B cell (primary cell): ENCODE data around the gene TAL1. TPM values are rescaled to one million over a fixed set of nuclear protein-coding genes. Genes with fewer than 3 reads are reported as not detected.

Experiments used
- ATAC-seq: fragments of 200-7000 bp; cut with Tn5 transposase; one replicate; pipeline ENCODE4 v1.10.0; 2021; ENCODE audit warnings: low read depth, mild to moderate bottlenecking, moderate number of reproducible peaks, moderate library complexity
- CTCF ChIA-PET: fragments of 350-600 bp; sonication (Branson Sonifier 250); formaldehyde crosslinking; loops from one replicate; lab custom pipeline; 2021; ENCODE audit warnings: antibody characterized with exemption, inconsistent platforms; lab: Charles Lee
- POLR2A ChIA-PET: fragments of 350-600 bp; sonication (Branson Sonifier 250); formaldehyde crosslinking; loops from one replicate; lab custom pipeline; 2021; ENCODE audit warnings: antibody characterized with exemption; lab: Charles Lee
- DNase-seq: peaks from one replicate; pipeline ENCODE4 v3.0.0; 2013
- H2AFZ ChIP-seq: 2 replicates; pipeline ENCODE4 v1.6.1; 2012; ENCODE audit warnings: mild to moderate bottlenecking, low read depth, low read length; ENCODE audit not compliant: insufficient read depth, poor library complexity, severe bottlenecking
- H3K27ac ChIP-seq, 2 donors: 1 replicate in 1 of 2; 2 replicates in 1 of 2; pipeline ENCODE4 v1.5.1; 2012 to 2013; ENCODE audit warnings: low read length in 2 of 2, mild to moderate bottlenecking in 2 of 2, moderate library complexity in 1 of 2
- H3K27me3 ChIP-seq, 4 experiments: fragments of 200-600 bp in 1 of 4; sonication (generic) in 1 of 4; replicated peaks in 1 of 4; 1 replicate in 2 of 4; 2 replicates in 2 of 4; pipeline versions ENCODE4 v1.6.1 to v1.7.0; 2013 to 2016; ENCODE audit warnings: low read length in 3 of 4, mild to moderate bottlenecking in 2 of 4, mixed read lengths in 1 of 4, moderate library complexity in 1 of 4; ENCODE audit not compliant: insufficient read depth in 4 of 4, control insufficient read depth in 3 of 4; ENCODE audit errors: control extremely low read depth in 1 of 4
- H3K36me3 ChIP-seq, 2 experiments: replicated peaks in 1 of 2; 1 replicate in 1 of 2; 2 replicates in 1 of 2; pipeline versions ENCODE4 v1.6.1 to v1.7.1; 2013; ENCODE audit warnings: low read length in 1 of 2; ENCODE audit not compliant: insufficient read depth in 2 of 2, control insufficient read depth in 1 of 2; ENCODE audit errors: control extremely low read depth in 1 of 2, extremely low read depth in 1 of 2
- H3K4me1 ChIP-seq, 2 donors: fragments of 200-600 bp in 1 of 2; sonication (generic) in 1 of 2; 1 replicate in 1 of 2; 2 replicates in 1 of 2; pipeline versions ENCODE4 v1.5.1 to v1.6.1; 2013 to 2017; ENCODE audit warnings: low read length in 2 of 2; ENCODE audit not compliant: control insufficient read depth in 2 of 2, insufficient read depth in 2 of 2
- H3K4me2 ChIP-seq: replicated peaks from 2 replicates; pipeline ENCODE3; 2012; ENCODE audit warnings: mild to moderate bottlenecking, low read depth, low read length; ENCODE audit not compliant: poor library complexity, severe bottlenecking
- H3K4me3 ChIP-seq, 5 experiments: fragments of 200-600 bp in 1 of 5; sonication (generic) in 1 of 5; 1 replicate in 3 of 5; 2 replicates in 2 of 5; pipeline versions ENCODE4 v1.5.1 to v1.7.0; 2011 to 2016; ENCODE audit warnings: low read length in 4 of 5, mild to moderate bottlenecking in 4 of 5, low read depth in 2 of 5, control low read depth in 1 of 5, moderate library complexity in 1 of 5; ENCODE audit not compliant: insufficient read depth in 1 of 5; ENCODE audit errors: control extremely low read depth in 1 of 5, extremely low read depth in 1 of 5
- H3K79me2 ChIP-seq: fragments of 200-600 bp; sonication (generic); one replicate; pipeline ENCODE4 v1.6.0; 2016; ENCODE audit warnings: low read length; ENCODE audit not compliant: control insufficient read depth, insufficient read depth
- H3K9ac ChIP-seq: fragments of 200-600 bp; sonication (generic); 2 replicates; pipeline ENCODE4 v1.6.1; 2017; ENCODE audit warnings: mild to moderate bottlenecking, low read length, moderate library complexity
- H3K9me3 ChIP-seq, 3 donors: one replicate each; pipeline versions ENCODE4 v1.6.1 to v1.7.1; 2013; ENCODE audit warnings: low read length in 2 of 3; ENCODE audit not compliant: control insufficient read depth in 2 of 3, insufficient read depth in 1 of 3; ENCODE audit errors: control extremely low read depth in 1 of 3
- H4K20me1 ChIP-seq: 2 replicates; pipeline ENCODE4 v1.6.0; 2012; ENCODE audit warnings: mild to moderate bottlenecking, low read length; ENCODE audit not compliant: insufficient read depth, control insufficient read depth, poor library complexity, severe bottlenecking
- H3K27ac Mint-ChIP-seq: one replicate; pipeline ENCODE4 v1.8.0; 2021; ENCODE audit warnings: mixed read lengths
- H3K27me3 Mint-ChIP-seq: one replicate; pipeline ENCODE4 v1.8.0; 2021; ENCODE audit warnings: mixed read lengths
- H3K4me1 Mint-ChIP-seq: one replicate; pipeline ENCODE4 v1.8.0; 2021; ENCODE audit warnings: mixed read lengths
- H3K4me3 Mint-ChIP-seq: one replicate; pipeline ENCODE4 v1.8.0; 2021; ENCODE audit warnings: mixed read lengths
- H3K9me3 Mint-ChIP-seq: one replicate; pipeline ENCODE4 v1.8.0; 2022; ENCODE audit warnings: mixed read lengths; ENCODE audit not compliant: insufficient read depth
- CTCF ChIP-seq: fragments of 200-600 bp; IDR thresholded peaks from one replicate; pipeline ENCODE4 v1.8.0; 2022; ENCODE audit warnings: antibody characterized with exemption, mild to moderate bottlenecking
- EZH2 ChIP-seq: IDR thresholded peaks from 2 replicates; pipeline ENCODE4 v1.6.1; 2012; ENCODE audit warnings: borderline replicate concordance, low read depth, mild to moderate bottlenecking, moderate library complexity, low read length; ENCODE audit not compliant: insufficient read depth, poor library complexity, severe bottlenecking
- WGBS: methylation state at CpG from one replicate; pipeline ENCODE4 v1.1.5; 2013; ENCODE audit warnings: missing lambda C conversion rate; ENCODE audit not compliant: insufficient coverage; 5-methylcytosine and 5-hydroxymethylcytosine counted together
- intact Hi-C: fragments of 100-400 bp; cut with micrococcal nuclease; formaldehyde crosslinking; loops from one replicate; pipeline ENCODE4 v1.10.0; 2022
- polyA plus RNA-seq: library from polyadenylated mRNA; depleted of rRNA; stranded (reverse); fragments of >200 nt; gene quantifications from 2 replicates; pipeline ENCODE4 v1.2.3, GENCODE V29; 2012
- total RNA-seq, 2 donors: library from RNA; stranded (reverse); fragments of 120-200 nt in 1 of 2; gene quantifications; 1 replicate in 1 of 2; 2 replicates in 1 of 2; pipeline versions ENCODE4 v1.2.3 to v1.2.4, GENCODE V29; 2013 to 2022

The TAL1 gene
- total and polyA plus RNA-seq, 2 donors (not counting 1 experiment from before 2014, with no cell fraction given): not detected

- H3K4me3 Mint-ChIP-seq: no peak overlapping the region
- Histone ChIP-seq H4K20me1 (no peaks in the 10 kb centered on the region), H3K79me2 (no peaks in the 10 kb centered on the region), H3K27me3 (no peaks in the 10 kb centered on the region), H3K4me2 (no peak overlapping the region), H3K36me3 (no peaks in the 10 kb centered on the region), H3K4me1 (no peaks in the 10 kb centered on the region), H3K9ac (no peak overlapping the region), H3K9me3 (peaks cover 0 to 5% (median 0%) of the 10 kb centered on the region in 3 donors), H3K27ac (no peak overlapping the region), H3K4me3 (no peak overlapping the region), H2AFZ (no peak overlapping the region)
- TF ChIP-seq EZH2: no peak
- no peak for TF ChIP-seq CTCF
- 97% methylated on average over 10 of the region's 12 CpGs for WGBS
- H3K4me1 Mint-ChIP-seq: no peaks in the 10 kb centered on the region
- H3K9me3 Mint-ChIP-seq: no peaks in the 10 kb centered on the region
- intact Hi-C loops: no loop called here
- H3K27me3 Mint-ChIP-seq: peaks cover 8% of the 10 kb centered on the region
- DNase-seq (no peak), ATAC-seq (no peak)
- CTCF ChIA-PET: interaction anchor here (0.8 to 1.3 kb wide), 4 partner anchors 8 to 539 kb away, joined by 3 to 12 read pairs (median 3); no protein-coding TSS in a partner anchor
- POLR2A ChIA-PET: no interaction called here
- H3K27ac Mint-ChIP-seq: no peak overlapping the region
Measured at GRCh38 chr1:47187231-47187925, 44.6 kb downstream of the TAL1 start.
